Suprapubic skin (tissue), 4 donors: ENCODE data around the gene CKB.

Experiments
- CTCF ChIP-seq, 2 donors: fragments of 200-600 bp in 1 of 2; fragments of 450-650 bp in 1 of 2; sonication (generic) in 1 of 2; IDR thresholded peaks; one replicate each; pipeline ENCODE4 v1.5.1; 2016 to 2019; ENCODE audit warnings: antibody characterized with exemption in 2 of 2, mild to moderate bottlenecking in 1 of 2, moderate library complexity in 1 of 2
- EP300 ChIP-seq: sonication (generic); formaldehyde crosslinking; IDR thresholded peaks from one replicate; pipeline ENCODE4 v1.6.1; 2017; ENCODE audit warnings: antibody characterized with exemption
- POLR2A ChIP-seq, 2 donors: fragments of 450-650 bp; IDR thresholded peaks; one replicate each; pipeline ENCODE4 v1.6.1; 2017; ENCODE audit warnings: antibody characterized with exemption in 2 of 2, mild to moderate bottlenecking in 2 of 2, moderate library complexity in 2 of 2
- POLR2AphosphoS5 ChIP-seq, 3 donors: sonication (generic); formaldehyde crosslinking; IDR thresholded peaks; one replicate each; pipeline ENCODE4 v1.6.1; 2017; ENCODE audit warnings: antibody characterized with exemption in 3 of 3

GRCh38 chr14:103545915-103546651 is 23.5 kb upstream of the CKB start:
- no peak for TF ChIP-seq POLR2A (IDR thresholded peaks at IDR 0.05)
- no peak for TF ChIP-seq CTCF (IDR thresholded peaks at IDR 0.05)
- TF ChIP-seq POLR2AphosphoS5 (IDR thresholded peaks at IDR 0.05): no peak
- TF ChIP-seq EP300: no peak
